HCT116 (cell line): Measurements from ENCODE around the gene ATRIP.

Experiments used
- CTCF ChIP-seq, 3 experiments: fragments of 200-600 bp in 1 of 3; sonication (generic) in 1 of 3; IDR thresholded peaks in 2 of 3; conservative IDR thresholded peaks in 1 of 3; 2 replicates each; pipeline ENCODE4 v1.5.1; 2012 to 2017; ENCODE audit warnings: low read depth in 2 of 3, low read length in 2 of 3, antibody characterized with exemption in 1 of 3, borderline replicate concordance in 1 of 3, control low read depth in 1 of 3, mild to moderate bottlenecking in 1 of 3, mixed read lengths in 1 of 3, mixed run types in 1 of 3, moderate library complexity in 1 of 3; ENCODE audit not compliant: insufficient read depth in 1 of 3
- EZH2phosphoT487 ChIP-seq: fragments of 200-600 bp; IDR thresholded peaks from 2 replicates; pipeline ENCODE4 v1.6.1; 2018; ENCODE audit warnings: antibody characterized with exemption, borderline replicate concordance
- POLR2A ChIP-seq: IDR thresholded peaks from 2 replicates; pipeline ENCODE4 v1.7.0; 2011; ENCODE audit warnings: borderline replicate concordance; ENCODE audit not compliant: insufficient read depth, insufficient read length; ENCODE audit errors: extremely low read depth
- TCF7L2 ChIP-seq: IDR thresholded peaks from 2 replicates; pipeline ENCODE4 v1.7.0; 2011; ENCODE audit warnings: borderline replicate concordance, inconsistent platforms; ENCODE audit not compliant: insufficient read depth, insufficient read length; ENCODE audit errors: extremely low read depth
- YY1 ChIP-seq: IDR thresholded peaks from 2 replicates; pipeline ENCODE4 v1.6.1; 2011; ENCODE audit warnings: low read length, low read depth, moderate library complexity, mild to moderate bottlenecking; ENCODE audit not compliant: insufficient replicate concordance; ENCODE audit errors: extremely low read depth

- TF ChIP-seq CTCF (IDR thresholded peaks at IDR 0.05 in 2 of 3, conservative IDR thresholded peaks at IDR 0.05 in 1 of 3; ENCODE audit: borderline replicate concordance in 1 of 3, insufficient read depth in 1 of 3, low read depth in 2 of 3, low read length in 2 of 3) (no peak), YY1 (no peak), EZH2phosphoT487 (no peak), POLR2A (no peak), TCF7L2 (no peak)
Observed at GRCh38 chr3:48428572-48429316, 17.8 kb upstream of the ATRIP start.
